DOHH2 (cell line): ENCODE results near the gene CHRDL2.

ENCODE experiments used
- H3F3A ChIP-seq: fragments of 200-600 bp; sonication (generic), shearing (Covaris generic); 2 replicates; pipeline ENCODE4 v1.6.0; 2016; ENCODE audit warnings: antibody characterized with exemption, mild to moderate bottlenecking; ENCODE audit not compliant: control insufficient read depth, insufficient read depth
- H3K27ac ChIP-seq: fragments of 200-600 bp; sonication (generic); 2 replicates; pipeline ENCODE4 v1.5.1; 2014; ENCODE audit warnings: low read depth, mild to moderate bottlenecking, low read length, moderate library complexity
- H3K27me3 ChIP-seq: fragments of 200-600 bp; sonication (generic); 2 replicates; pipeline ENCODE4 v1.6.1; 2014; ENCODE audit warnings: mild to moderate bottlenecking, low read length, mixed read lengths; ENCODE audit not compliant: control insufficient read depth
- H3K36me3 ChIP-seq: fragments of 200-600 bp; sonication (generic); 2 replicates; pipeline ENCODE4 v1.6.1; 2014; ENCODE audit warnings: mild to moderate bottlenecking, low read length, moderate library complexity, mixed read lengths; ENCODE audit not compliant: control insufficient read depth
- H3K4me1 ChIP-seq: fragments of 200-600 bp; sonication (generic); 2 replicates; pipeline ENCODE4 v1.6.1; 2014; ENCODE audit warnings: mild to moderate bottlenecking, low read length, mixed read lengths; ENCODE audit not compliant: control insufficient read depth
- H3K4me2 ChIP-seq: fragments of 200-600 bp; sonication (generic); 2 replicates; pipeline ENCODE4 v1.6.0; 2014; ENCODE audit warnings: mild to moderate bottlenecking, low read length, moderate library complexity
- H3K4me3 ChIP-seq: fragments of 200-600 bp; sonication (generic); 2 replicates; pipeline ENCODE4 v1.5.1; 2014; ENCODE audit warnings: mild to moderate bottlenecking, low read length, mixed read lengths
- H3K79me2 ChIP-seq: fragments of 200-600 bp; sonication (generic); 2 replicates; pipeline ENCODE4 v1.6.1; 2014; ENCODE audit warnings: mild to moderate bottlenecking, low read length, mixed read lengths; ENCODE audit not compliant: control insufficient read depth
- H3K9me2 ChIP-seq: fragments of 200-600 bp; sonication (generic); replicated peaks from 2 replicates; pipeline ENCODE4 v1.6.1; 2014; ENCODE audit warnings: mild to moderate bottlenecking, low read length, mixed read lengths; ENCODE audit not compliant: control insufficient read depth
- H3K9me3 ChIP-seq: fragments of 200-600 bp; sonication (generic); 2 replicates; pipeline ENCODE4 v1.6.1; 2014; ENCODE audit warnings: antibody characterized with exemption, low read length, mixed read lengths; ENCODE audit not compliant: control insufficient read depth, insufficient read depth
- H4K20me1 ChIP-seq: fragments of 200-600 bp; sonication (generic); 2 replicates; pipeline ENCODE4 v1.6.0; 2014; ENCODE audit warnings: low read depth, mild to moderate bottlenecking, antibody characterized with exemption, low read length, moderate library complexity; ENCODE audit not compliant: control insufficient read depth, insufficient read depth
- CTCF ChIP-seq: fragments of 200-600 bp; sonication (generic); IDR thresholded peaks from one replicate; pipeline ENCODE4 v1.5.1; 2014; ENCODE audit warnings: antibody characterized with exemption, mild to moderate bottlenecking, low read depth, low read length; ENCODE audit not compliant: poor library complexity, severe bottlenecking
- EZH2phosphoT487 ChIP-seq: fragments of 200-600 bp; sonication (generic); IDR thresholded peaks from 2 replicates; pipeline ENCODE4 v1.6.1; 2017; ENCODE audit warnings: borderline replicate concordance, mild to moderate bottlenecking, antibody characterized with exemption, low read length, moderate library complexity, mixed read lengths

The CHRDL2 gene

GRCh38 chr11:74749965-74750296 lies 18.7 kb upstream of the CHRDL2 start:
- H3K9me2 ChIP-seq: no peaks in the 10 kb centered on the region
- peaks cover 57% of the 10 kb centered on the region for H3K79me2 ChIP-seq
- peaks cover 7% of the 10 kb centered on the region; the same call in 1 of the 2 replicates for H3K36me3 ChIP-seq
- no peaks in the 10 kb centered on the region for H3F3A ChIP-seq
- peak overlapping the region; percentile 87 for H3K4me2 ChIP-seq
- no peaks in the 10 kb centered on the region for H3K27me3 ChIP-seq
- H3K27ac ChIP-seq: peak overlapping the region; percentile 35
- TF ChIP-seq EZH2phosphoT487 (no peak), CTCF (no peak)
- H3K4me3 ChIP-seq: peak overlapping the region; percentile 82
- peaks cover 21% of the 10 kb centered on the region for H3K4me1 ChIP-seq
- H4K20me1 ChIP-seq: 0 out of 2 replicates have a peak, but pooled peaks cover 2% of the 10 kb centered on the region
- H3K9me3 ChIP-seq: no peaks in the 10 kb centered on the region

- Histone ChIP-seq H3K27me3 (no peaks in the 10 kb centered on the region), H3K27ac (peak overlapping the region; percentile 66), H4K20me1 (0 out of 2 replicates have a peak, but pooled peaks cover 2% of the 10 kb centered on the region), H3K4me2 (peak overlapping the region; percentile 87), H3K4me3 (peak overlapping the region; percentile 82), H3K9me2 (no peaks in the 10 kb centered on the region), H3K79me2 (peaks cover 51% of the 10 kb centered on the region), H3K36me3 (peaks cover 7% of the 10 kb centered on the region; the same call in 1 of the 2 replicates), H3F3A (no peaks in the 10 kb centered on the region), H3K4me1 (peaks cover 21% of the 10 kb centered on the region), H3K9me3 (no peaks in the 10 kb centered on the region)
- TF ChIP-seq CTCF (no peak), EZH2phosphoT487 (no peak)
Observed at GRCh38 chr11:74749127-74749964, 18.1 kb upstream of the CHRDL2 start.

GRCh38 chr11:74748211-74749126 lies 17.2 kb upstream of the CHRDL2 start, which contains the start of gene RNF169:
TSS of gene RNF169 (plus strand) at chr11:74748849. CDS start at chr11:74748881, 32 bp downstream.
- peak within 1 kb of the TSS; percentile 66 for H3K27ac ChIP-seq
- H4K20me1 ChIP-seq: 0 out of 2 replicates have a peak, but pooled peaks cover 2% of the 10 kb centered on the region
- no peaks in the 10 kb centered on the region for H3F3A ChIP-seq
- H3K4me2 ChIP-seq: peak within 1 kb of the TSS; percentile 87
- H3K9me3 ChIP-seq: no peaks in the 10 kb centered on the region
- H3K4me3 ChIP-seq: peak within 1 kb of the TSS; percentile 82
- no peak for TF ChIP-seq CTCF
- no peak for TF ChIP-seq EZH2phosphoT487
- H3K36me3 ChIP-seq: peaks cover 2% of the 10 kb centered on the region; the same call in 1 of the 2 replicates
- peaks cover 43% of the 10 kb centered on the region for H3K79me2 ChIP-seq
- H3K4me1 ChIP-seq: peaks cover 21% of the 10 kb centered on the region
- no peaks in the 10 kb centered on the region for H3K27me3 ChIP-seq
- H3K9me2 ChIP-seq: no peaks in the 10 kb centered on the region
